RWPE2 (cell line): ENCODE measurements around the gene PRDM5.

ENCODE experiments used
- ATAC-seq: fragments of 200-7000 bp; cut with Tn5 transposase; 3 replicates; pipeline ENCODE4 v1.9.1; 2021; ENCODE audit warnings: low read depth
- DNase-seq: peaks from one replicate; pipeline ENCODE4 v3.0.0-alpha.2; 2020; ENCODE audit warnings: low spot score
- H3K27ac ChIP-seq: fragments of 450-650 bp; 2 replicates; pipeline ENCODE4 v1.5.1; 2017; ENCODE audit warnings: mild to moderate bottlenecking; ENCODE audit not compliant: poor library complexity, severe bottlenecking
- H3K27me3 ChIP-seq: fragments of 250-450 bp; sonication (Bioruptor Pico); 2 replicates; pipeline ENCODE4 v1.5.1; 2021; ENCODE audit warnings: mild to moderate bottlenecking, moderate library complexity; ENCODE audit not compliant: insufficient read depth, poor library complexity, severe bottlenecking
- H3K36me3 ChIP-seq: fragments of 250-450 bp; sonication (Bioruptor Pico); 2 replicates; pipeline ENCODE4 v1.5.1; 2020; ENCODE audit warnings: low read depth, mild to moderate bottlenecking, moderate library complexity
- H3K4me1 ChIP-seq: fragments of 250-450 bp; sonication (Bioruptor Pico); 2 replicates; pipeline ENCODE4 v1.5.1; 2021; ENCODE audit warnings: mild to moderate bottlenecking, moderate library complexity; ENCODE audit not compliant: insufficient read depth, poor library complexity, severe bottlenecking
- H3K4me3 ChIP-seq: fragments of 250-450 bp; sonication (Bioruptor Pico); 2 replicates; pipeline ENCODE4 v1.5.1; 2021; ENCODE audit warnings: mild to moderate bottlenecking, moderate library complexity; ENCODE audit not compliant: severe bottlenecking
- H3K9me3 ChIP-seq: fragments of 250-450 bp; sonication (Bioruptor Pico); 2 replicates; pipeline ENCODE4 v1.5.1; 2021; ENCODE audit warnings: mild to moderate bottlenecking, moderate library complexity; ENCODE audit not compliant: severe bottlenecking
- TF ChIP-seq, protein P1 (sequence below): fragments of 450-650 bp; IDR thresholded peaks from one replicate; pipeline ENCODE4 v1.5.1; 2017; ENCODE audit warnings: mild to moderate bottlenecking, moderate library complexity; ENCODE audit not compliant: poor library complexity, severe bottlenecking

PRDM5 gene

GRCh38 chr4:120798570-120798969, 124.0 kb downstream of the PRDM5 start:
- Histone ChIP-seq H3K36me3 (no peaks in the 10 kb centered on the region), H3K27ac (no peak overlapping the region), H3K9me3 (no peaks in the 10 kb centered on the region), H3K4me1 (no peaks in the 10 kb centered on the region), H3K27me3 (no peaks in the 10 kb centered on the region), H3K4me3 (no peak overlapping the region)
- ATAC-seq (no peak), DNase-seq (no peak)
- TF ChIP-seq, protein P1, sequence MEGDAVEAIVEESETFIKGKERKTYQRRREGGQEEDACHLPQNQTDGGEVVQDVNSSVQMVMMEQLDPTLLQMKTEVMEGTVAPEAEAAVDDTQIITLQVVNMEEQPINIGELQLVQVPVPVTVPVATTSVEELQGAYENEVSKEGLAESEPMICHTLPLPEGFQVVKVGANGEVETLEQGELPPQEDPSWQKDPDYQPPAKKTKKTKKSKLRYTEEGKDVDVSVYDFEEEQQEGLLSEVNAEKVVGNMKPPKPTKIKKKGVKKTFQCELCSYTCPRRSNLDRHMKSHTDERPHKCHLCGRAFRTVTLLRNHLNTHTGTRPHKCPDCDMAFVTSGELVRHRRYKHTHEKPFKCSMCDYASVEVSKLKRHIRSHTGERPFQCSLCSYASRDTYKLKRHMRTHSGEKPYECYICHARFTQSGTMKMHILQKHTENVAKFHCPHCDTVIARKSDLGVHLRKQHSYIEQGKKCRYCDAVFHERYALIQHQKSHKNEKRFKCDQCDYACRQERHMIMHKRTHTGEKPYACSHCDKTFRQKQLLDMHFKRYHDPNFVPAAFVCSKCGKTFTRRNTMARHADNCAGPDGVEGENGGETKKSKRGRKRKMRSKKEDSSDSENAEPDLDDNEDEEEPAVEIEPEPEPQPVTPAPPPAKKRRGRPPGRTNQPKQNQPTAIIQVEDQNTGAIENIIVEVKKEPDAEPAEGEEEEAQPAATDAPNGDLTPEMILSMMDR, result no peak

GRCh38 chr4:120796271-120796670, 126.3 kb downstream of the PRDM5 start:
- ATAC-seq, result no peak
- TF ChIP-seq, protein P1, result no peak
- H3K9me3 ChIP-seq, result no peaks in the 10 kb centered on the region
- no peak for DNase-seq
- H3K27me3 ChIP-seq, result no peaks in the 10 kb centered on the region
- H3K36me3 ChIP-seq, result no peaks in the 10 kb centered on the region
- H3K27ac ChIP-seq, result no peak overlapping the region
- H3K4me1 ChIP-seq, result no peaks in the 10 kb centered on the region
- no peak overlapping the region for H3K4me3 ChIP-seq

GRCh38 chr4:120785202-120785601, 137.3 kb downstream of the PRDM5 start:
- Histone ChIP-seq H3K4me3 (no peak overlapping the region), H3K36me3 (no peaks in the 10 kb centered on the region), H3K27me3 (no peaks in the 10 kb centered on the region), H3K9me3 (no peaks in the 10 kb centered on the region), H3K4me1 (no peaks in the 10 kb centered on the region), H3K27ac (no peak overlapping the region)
- ATAC-seq, result no peak
- DNase-seq, result no peak
- TF ChIP-seq, protein P1, result no peak

- DNase-seq (no peak), ATAC-seq (no peak)
- Histone ChIP-seq H3K27me3 (no peaks in the 10 kb centered on the region), H3K4me3 (no peak overlapping the region), H3K4me1 (no peaks in the 10 kb centered on the region), H3K36me3 (no peaks in the 10 kb centered on the region), H3K27ac (no peak overlapping the region), H3K9me3 (no peaks in the 10 kb centered on the region)
- TF ChIP-seq, protein P1, result no peak
These were observed 145.1 kb downstream of the PRDM5 start for GRCh38 chr4:120777459-120777858.

DNA sequence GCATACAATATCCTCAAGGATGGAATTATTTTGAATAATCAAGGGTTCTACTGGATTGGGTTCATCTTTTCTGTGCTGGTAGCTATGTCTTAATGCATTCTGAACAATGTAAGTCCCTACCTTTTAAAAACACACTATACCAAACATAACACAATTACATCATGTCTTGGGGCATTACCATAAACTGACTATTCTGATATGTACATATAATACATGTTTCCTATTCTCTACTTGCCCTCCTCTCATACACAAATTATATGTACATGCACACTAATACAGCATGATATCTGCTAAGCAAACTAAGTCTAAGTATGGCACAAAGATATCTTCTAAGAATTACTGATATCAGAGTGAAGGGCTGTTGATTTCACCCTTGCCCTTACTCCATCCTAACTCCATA, 147.1 kb downstream of the PRDM5 start:
- no peaks in the 10 kb centered on the region for H3K36me3 ChIP-seq
- H3K27me3 ChIP-seq, result no peaks in the 10 kb centered on the region
- no peaks in the 10 kb centered on the region for H3K4me1 ChIP-seq
- H3K4me3 ChIP-seq, result no peak overlapping the region
- no peaks in the 10 kb centered on the region for H3K9me3 ChIP-seq
- TF ChIP-seq, protein P1, result no peak
- no peak for DNase-seq
- ATAC-seq, result no peak
- no peak overlapping the region for H3K27ac ChIP-seq
